HG02763 (cell line): ENCODE measurements around the gene SNRPD3.
"Not testable (repeated sequence)": the region's sequence is repeated elsewhere in the genome, so short reads cannot be mapped to it uniquely, and the experiment has no call there.

Source experiments
- ATAC-seq: cut with Tn5 transposase; IDR thresholded peaks from one replicate; pipeline ENCODE4 v1.9.1; 2021; ENCODE audit warnings: mild to moderate bottlenecking, moderate library complexity; ENCODE audit not compliant: unreplicated experiment

SNRPD3 gene

DNA sequence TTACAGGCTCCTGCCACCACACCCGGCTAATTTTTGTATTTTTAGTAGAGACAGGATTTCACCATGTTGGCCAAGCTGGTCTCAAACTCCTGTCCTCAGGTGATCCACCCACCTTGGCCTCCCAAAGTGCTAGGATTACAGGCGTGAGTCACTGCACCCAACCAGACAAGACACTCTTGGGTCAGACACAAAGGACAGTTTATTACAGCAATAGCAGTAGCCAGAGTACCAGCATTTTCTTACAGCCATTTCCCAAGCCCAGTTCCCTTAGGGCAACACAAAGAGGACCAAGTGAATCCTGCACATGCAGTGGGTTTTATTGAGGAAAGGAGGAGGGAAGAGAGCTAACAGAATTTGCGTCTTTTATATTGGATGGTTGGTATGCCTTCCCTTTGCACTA, 24.8 kb upstream of the SNRPD3 start:
- not testable (repeated sequence) for ATAC-seq

DNA sequence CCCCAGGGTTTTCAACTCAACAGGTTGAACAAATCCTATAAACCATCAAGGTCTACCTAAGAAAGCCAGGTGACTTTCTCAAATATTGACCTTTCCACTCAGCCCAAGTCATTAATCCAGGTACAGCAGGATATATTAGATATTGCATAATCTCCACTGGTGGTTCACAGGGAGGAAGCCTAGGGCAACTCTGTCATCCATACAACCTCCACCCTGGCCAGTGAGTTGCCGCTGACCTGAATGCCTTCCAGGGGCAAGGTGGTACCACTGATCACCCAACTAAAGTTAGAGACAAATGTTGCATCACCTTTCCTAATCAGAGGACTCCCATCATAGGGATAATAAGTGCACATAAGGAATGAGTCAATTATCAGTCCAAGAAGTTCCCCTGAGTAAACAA, 23.7 kb upstream of the SNRPD3 start:
- ATAC-seq, result no peak

DNA sequence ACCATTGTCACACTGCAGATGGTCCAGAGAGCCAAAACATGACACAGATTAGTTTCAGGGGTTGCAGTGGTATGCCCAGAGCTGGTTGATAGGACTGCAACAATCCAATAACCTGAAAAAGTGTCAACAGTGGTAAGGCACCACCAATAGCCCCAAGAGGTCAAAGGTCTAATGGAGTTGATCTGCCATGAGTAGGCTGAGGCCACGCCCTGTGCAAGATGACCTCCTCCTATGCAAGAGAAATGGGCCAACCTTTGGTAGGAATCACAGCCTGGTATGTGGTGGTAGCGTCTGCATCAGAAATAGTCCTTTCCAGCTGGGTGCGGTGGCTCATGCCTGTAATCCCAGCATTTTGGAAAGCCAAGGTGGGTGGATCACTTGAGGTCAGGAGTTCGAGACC, 20.5 kb upstream of the SNRPD3 start:
- ATAC-seq, result no peak

- ATAC-seq, result no peak
Measured at GRCh38 chr22:24536089-24536488, 19.7 kb upstream of the SNRPD3 start.

DNA sequence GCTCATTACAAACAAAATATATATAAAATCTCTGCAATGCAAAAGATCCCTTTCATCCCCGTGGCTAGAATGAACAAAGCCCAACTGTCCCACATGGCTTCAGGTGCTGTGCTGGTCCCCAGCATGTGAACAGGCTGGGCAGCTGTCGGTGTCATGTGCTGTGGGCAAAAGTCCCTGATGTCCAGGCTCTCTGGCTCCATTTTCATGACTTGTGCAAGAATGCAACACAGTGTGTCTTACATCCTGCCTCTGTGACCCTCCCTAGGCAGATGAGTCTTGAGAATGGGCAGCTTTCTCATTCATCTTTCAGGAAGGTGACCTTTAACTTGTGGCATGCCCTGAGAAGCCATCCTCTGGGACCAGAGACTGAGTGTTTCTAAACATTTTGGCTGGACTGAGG, 15.3 kb upstream of the SNRPD3 start:
- no peak for ATAC-seq

GRCh38 chr22:24541681-24542515, 13.9 kb upstream of the SNRPD3 start:
- no peak for ATAC-seq

DNA sequence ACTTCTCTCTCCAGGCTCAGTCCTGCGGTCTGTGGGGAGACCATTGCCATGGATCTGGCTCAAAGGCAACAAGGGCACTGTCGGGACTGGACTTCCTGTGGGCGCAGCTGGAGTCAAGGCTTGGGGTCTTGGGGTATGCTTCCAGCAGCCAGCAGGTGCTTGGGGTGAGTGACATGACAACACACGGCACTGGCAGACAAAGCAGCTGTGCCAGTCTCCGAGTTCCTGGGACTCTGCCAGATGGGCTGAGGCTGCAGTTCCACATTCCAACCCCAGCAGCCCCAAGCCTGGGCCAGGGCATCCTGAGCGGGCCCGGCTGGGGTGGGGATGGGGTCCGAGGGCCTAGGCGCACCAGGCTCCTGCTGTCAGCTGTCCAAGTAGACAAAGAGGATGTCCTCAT, 13.2 kb upstream of the SNRPD3 start:
- no peak for ATAC-seq

- no peak for ATAC-seq
Measured at GRCh38 chr22:24543185-24543601, 12.6 kb upstream of the SNRPD3 start.

DNA sequence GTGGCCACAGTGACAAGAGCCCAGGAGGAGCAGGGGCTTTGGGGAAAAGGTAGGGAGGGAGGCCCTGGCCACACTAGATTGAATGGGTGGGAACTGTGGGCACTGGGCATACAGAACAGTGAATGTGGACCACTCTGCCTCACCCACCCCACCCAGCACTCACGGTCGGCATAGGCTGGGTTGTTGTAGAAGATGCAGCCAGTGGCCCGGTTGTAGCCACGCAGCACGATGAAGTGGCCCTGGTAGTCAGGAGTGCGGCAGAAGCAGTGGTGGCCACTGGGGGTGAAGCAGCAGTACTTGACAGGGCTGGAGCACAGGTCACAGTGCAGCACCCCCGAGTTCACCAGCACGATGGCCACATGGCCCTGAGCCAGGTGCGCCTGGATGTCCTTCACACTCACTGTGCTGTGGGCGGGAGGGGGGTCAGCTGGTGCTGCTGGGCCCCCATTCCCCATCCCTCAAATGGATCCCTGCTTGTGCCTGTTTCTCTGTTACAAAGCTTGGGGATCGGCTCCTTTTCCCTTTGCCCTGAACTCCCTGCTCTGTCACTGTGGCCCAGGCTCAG, 12.0 kb upstream of the SNRPD3 start:
- ATAC-seq, result no peak

- ATAC-seq, result no peak
Measured at GRCh38 chr22:24548812-24549211, 7.0 kb upstream of the SNRPD3 start.

- no peak for ATAC-seq
Measured at GRCh38 chr22:24550028-24550901, 5.5 kb upstream of the SNRPD3 start.

DNA sequence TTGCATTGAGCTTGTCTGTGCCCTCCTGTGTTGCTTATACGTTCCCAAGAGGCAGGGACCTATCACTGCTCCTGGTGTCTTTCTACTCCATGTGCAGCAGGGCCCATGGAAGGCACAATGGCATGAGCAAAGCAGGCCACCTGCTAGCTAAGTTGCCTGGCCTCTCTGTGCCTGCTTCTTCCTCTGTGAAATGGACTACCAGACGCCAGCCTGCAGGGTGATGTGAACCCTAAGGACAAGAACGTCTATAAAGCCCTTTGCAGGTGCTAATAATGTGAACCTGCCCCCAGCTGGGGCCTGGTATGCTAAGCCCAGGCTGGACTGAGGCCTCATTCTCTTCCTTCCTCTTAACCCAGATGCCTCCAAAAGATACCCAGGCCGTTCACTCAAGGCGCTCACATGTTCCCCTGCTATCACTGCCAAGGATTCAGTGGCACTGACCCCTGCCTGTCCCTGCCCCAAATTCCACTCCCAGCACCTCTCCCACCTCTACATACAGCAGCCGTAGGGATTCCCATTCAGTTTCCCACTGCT, 4.8 kb upstream of the SNRPD3 start:
- ATAC-seq, result no peak

- not testable (repeated sequence) for ATAC-seq
Measured at GRCh38 chr22:24552503-24553286, 3.1 kb upstream of the SNRPD3 start.

DNA sequence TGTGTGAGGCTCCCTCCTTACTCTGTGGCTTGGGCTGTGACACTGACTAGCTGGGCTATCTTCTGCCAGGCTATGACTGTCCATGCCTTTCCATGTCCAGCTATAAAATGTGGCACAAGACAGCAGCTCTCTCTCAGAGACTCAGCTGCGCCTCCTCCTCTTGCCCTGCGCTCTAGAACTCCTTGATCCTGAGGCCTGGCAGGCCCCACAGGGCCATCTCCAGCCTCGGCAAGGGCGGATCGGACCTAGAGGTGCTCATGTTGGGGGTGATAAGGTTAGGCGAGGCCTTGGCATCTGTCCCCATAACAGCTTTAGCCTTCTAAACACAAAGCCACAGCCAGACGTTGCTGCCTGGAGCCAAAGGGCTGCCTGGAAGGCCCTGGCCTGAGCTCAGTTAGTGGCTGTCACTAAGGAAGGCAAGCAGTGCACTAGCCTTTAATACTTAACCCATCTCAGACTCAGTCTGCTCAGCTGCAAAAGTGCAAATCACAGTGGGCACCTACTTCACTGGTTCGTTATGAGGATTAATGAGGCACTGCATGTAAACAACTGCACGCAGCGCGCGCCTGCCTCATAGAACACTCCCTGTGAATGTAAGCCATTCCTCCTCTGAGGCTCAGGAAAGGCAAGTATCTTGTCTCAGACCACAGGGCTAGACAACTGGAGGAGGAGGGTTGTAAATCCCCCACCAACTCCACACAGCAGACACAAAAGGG, 2.0 kb upstream of the SNRPD3 start:
- ATAC-seq, result no peak

DNA sequence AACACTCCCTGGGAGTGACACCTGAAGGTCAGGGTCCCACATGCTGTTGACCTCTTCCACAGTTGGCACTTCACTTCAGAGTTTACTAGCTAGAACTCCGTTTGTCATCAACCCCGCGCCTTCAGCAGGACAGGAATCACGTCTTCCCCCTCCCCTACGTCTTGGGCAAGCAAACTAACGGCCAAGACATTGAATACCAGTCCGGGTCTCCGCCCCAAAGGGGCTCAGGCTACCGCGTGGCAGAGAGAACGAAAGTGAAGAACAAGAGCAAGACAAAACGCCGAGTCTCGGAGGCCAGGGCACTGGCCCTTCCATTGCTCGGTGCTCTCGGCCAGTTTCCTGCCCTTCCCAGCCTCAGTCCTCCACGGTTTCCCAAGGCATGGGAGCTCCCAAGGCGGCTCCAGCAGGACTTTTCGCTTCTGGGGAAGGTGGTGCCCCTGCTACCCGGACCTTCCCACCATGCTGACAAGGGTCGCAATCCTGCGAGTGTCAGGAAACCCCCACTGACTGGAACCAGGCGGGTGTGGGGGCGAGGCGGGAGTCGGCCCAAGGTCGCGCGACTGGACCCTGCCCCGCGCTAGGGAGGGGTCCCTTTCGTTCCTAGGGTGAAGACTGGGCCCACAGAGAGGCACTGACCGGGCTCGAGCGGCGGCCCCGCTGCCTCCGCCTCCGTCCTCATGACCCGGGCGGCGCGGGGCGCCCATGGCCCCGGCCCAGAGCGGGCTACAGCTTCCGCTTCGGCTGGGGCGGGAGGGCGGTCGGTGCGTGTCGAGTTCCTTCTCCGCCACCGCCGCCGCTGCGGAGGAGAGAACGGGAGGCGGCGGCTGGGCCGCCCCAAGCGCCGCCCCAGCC, 1.3 kb upstream of the SNRPD3 start, which contains the start of gene GUCD1:
GUCD1 (minus strand) TSS at position 826 of the 852 bp plus-strand sequence; CDS start at position 679, 147 bp downstream.
- peak; percentile 15 for ATAC-seq

DNA sequence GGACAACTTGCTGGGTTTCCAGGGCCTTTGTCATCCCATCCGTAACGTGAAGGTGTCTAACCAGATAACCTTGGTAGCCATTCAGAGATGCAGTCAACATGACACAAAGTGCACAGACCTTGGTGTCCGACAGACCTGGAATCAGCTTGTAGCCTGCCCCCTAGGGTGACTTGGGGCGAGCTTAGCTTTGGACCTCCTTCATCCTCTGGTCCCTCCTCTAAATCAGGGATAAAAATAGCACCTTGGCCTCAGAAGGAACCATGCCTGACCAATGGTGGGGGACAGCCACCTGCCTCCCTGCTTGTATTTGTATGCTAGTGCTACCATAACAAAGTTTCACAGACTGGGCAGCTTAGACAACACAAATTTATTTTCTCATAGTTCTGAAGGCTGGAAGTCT, 3.7 kb downstream of the SNRPD3 start:
- ATAC-seq, result no peak

DNA sequence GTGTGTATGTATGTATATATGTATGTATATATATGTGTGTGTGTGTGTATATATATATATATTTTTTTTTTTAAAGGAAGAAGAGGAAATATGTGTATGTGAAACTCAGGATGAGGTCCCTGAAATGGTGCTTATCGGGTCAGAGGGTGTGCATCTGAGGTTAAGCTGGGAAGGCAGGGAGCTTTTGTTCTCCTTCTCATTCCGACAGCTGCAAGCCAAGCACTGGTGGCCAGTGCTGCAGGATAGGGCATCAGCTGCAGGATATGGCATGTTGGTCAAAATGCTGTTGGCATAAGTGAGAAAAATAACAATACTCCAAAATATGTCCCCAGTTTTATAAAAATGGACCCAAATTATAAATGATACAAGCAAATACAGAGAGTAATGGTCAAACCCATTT, 7.4 kb downstream of the SNRPD3 start:
- no peak for ATAC-seq

DNA sequence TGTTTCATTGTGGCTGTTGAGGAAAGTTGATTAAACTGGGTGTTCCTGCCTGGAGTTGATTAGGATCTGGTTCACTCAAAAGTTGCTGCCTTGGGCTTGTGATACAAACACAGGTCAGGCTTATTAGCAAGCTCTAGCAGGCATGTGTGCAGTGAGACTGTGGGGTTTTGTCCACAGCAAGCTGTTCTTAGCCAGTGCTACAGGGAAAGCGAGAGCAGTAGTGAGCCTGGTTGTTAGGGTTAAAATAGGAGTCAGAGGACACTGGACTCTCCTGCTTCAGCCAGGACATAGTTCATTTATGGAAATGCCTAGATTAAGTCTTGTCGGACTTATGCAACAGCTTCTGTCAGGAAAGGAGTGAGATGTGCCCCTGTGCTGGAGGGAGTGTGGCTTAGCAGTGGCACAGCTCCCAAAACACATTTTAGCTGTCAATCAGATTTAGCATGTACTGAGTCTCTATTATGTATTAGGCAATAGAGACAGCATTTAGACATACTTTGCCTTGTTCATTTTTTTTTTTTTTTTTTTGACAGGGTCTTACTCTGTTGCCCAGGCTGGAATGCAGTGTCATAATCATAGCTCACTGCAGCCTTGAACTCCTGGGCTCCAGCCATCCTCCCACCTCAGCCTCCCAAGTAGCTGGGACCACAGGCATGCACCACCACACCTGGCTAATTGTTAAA, 8.7 kb downstream of the SNRPD3 start:
- ATAC-seq, result no peak
